Measurements from ENCODE around the gene MYT1.

DNA sequence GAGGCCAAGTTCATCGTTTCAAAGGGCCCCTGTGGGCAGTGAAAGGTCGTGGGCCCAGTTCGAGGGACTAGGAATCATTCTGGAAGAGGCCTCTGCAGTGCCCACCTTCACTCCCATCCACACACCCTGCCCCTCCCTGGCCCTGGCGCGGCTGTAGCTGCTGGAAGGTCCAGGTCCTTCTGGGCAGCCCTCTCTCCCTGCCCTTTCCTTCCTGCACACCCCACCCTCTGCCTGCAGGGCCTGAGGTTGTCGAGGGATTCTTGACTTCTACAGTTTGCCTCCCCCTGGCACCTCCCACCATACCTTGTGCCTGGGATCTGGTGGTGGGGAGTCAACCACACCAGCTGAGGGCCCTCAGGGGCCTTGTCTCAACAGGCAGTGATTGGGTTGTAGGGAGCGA lies 4.5 kb upstream of the MYT1 start:
- TF ChIP-seq, protein P1, sequence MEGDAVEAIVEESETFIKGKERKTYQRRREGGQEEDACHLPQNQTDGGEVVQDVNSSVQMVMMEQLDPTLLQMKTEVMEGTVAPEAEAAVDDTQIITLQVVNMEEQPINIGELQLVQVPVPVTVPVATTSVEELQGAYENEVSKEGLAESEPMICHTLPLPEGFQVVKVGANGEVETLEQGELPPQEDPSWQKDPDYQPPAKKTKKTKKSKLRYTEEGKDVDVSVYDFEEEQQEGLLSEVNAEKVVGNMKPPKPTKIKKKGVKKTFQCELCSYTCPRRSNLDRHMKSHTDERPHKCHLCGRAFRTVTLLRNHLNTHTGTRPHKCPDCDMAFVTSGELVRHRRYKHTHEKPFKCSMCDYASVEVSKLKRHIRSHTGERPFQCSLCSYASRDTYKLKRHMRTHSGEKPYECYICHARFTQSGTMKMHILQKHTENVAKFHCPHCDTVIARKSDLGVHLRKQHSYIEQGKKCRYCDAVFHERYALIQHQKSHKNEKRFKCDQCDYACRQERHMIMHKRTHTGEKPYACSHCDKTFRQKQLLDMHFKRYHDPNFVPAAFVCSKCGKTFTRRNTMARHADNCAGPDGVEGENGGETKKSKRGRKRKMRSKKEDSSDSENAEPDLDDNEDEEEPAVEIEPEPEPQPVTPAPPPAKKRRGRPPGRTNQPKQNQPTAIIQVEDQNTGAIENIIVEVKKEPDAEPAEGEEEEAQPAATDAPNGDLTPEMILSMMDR (conservative IDR thresholded peaks at IDR 0.05 in 1 of 2, IDR thresholded peaks at IDR 0.05 in 1 of 2; ENCODE audit: extremely low read depth in 1 of 2, insufficient read depth in 1 of 2, low read depth in 1 of 2, low read length in 2 of 2), result no peak
- no peak for TF ChIP-seq EZH2 (IDR thresholded peaks at IDR 0.05; ENCODE audit: borderline replicate concordance, low read length)
